Stimulated activated naive CD4-positive, alpha-beta T cell (primary cell): Measurements from ENCODE around the gene PHYH.
"Not testable (repeated sequence)": the region's sequence is repeated elsewhere in the genome, so short reads cannot be mapped to it uniquely, and the experiment has no call there.

Experiments
- DNase-seq, 6 experiments: peaks; one replicate each; lab custom pipeline; 2025; lab: John Stamatoyannopoulos, UW

PHYH gene

DNA sequence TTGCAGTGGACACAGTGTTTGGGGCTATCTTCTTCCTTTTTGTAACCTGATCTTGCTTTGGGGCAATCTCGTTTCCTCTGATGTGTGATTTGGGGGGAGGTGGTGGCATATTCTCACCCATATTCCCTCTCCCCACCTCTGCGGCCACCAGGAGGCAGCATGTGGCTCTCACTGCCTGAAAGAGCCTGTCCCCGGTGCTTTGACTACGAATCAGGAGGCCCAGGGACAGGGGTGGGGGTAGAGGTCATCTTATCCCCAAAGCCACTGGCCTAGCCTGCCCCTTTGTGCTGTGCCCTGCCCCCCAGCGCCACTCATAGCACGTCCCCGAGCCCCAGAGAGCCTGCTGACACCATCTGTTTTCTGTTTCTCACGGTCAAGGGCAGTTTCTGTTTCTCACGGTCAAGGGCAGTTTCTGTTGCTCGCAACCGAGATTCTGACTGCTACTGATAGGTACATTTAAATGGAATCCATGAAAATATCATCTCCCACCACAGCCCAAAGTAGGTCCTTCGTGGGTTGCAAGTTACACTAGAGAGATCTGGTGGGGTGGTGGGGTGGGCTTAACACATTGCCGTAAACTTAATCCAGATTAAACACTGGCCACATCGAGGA, 28.2 kb downstream of the PHYH start:
- peak; percentile 14 to 52 (median 36) for DNase-seq

DNA sequence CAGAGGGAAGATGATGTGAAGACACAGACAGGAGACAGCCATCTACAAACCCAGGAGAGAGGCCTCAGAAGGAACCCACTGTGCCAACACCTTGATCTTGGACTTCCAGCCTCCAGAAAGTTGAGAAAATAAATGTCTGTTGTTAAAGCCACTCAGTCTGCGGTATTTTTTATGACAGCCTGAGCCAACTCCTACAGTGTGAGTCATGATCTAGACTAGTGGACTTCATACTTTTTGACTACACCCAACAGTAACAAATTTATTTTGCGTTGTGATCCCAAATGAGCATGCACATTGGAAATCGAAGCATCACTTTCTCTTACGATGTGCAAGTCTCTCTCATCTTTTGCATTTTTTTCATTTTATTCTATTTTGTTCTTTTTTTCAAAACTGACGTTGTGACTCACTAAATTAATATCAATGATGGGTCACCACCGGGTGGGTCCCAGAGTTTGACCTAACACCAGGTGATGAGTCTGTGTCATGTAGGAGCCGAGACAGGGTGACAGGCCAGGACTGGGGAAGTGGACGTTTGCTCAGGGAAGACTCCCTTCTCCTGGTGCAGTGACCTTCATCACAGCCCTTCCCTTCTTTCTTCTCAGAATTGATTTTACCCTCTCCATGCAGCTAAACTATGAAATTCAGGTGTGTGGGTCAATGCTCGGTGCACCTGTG, 28.9 kb downstream of the PHYH start:
- DNase-seq, result no peak

DNA sequence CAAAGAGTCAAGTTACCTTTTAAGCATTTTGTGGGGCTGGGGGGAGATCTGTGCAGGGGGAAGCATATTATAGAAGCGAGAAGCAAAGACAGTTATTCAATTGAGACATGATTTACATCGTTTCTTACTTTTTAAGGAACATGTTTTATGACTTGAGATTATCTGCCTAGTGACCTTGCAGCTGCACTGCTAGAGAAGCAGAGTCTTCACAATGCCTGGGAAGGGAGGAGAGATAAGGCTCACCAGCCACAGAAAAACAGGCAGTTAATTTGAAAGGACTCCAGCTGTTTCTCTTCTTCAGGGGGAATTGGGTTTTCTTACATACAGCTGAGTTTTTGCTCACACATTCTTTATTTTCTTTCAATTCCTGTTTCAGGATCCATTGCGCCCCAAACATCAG, 31.0 kb downstream of the PHYH start:
- DNase-seq, result no peak

DNA sequence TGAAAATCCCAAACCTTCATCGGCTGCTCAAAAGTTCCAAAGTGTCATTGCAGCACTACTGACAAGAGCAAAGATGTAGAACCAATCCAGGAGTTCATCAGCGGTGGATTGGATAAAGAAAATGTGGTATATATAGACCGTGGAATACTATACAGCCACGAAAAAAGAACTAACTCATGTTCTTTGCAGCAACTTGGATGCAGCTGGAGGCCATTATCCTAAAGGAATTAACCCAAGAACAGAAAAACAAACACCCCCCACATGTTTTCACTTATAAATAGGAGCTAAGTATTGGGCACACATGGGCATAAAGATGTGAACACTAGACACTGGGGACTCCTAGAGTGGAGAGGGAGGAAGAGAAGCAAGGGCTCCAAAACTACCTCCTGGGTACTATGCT, 31.6 kb downstream of the PHYH start:
- no peak for DNase-seq

DNA sequence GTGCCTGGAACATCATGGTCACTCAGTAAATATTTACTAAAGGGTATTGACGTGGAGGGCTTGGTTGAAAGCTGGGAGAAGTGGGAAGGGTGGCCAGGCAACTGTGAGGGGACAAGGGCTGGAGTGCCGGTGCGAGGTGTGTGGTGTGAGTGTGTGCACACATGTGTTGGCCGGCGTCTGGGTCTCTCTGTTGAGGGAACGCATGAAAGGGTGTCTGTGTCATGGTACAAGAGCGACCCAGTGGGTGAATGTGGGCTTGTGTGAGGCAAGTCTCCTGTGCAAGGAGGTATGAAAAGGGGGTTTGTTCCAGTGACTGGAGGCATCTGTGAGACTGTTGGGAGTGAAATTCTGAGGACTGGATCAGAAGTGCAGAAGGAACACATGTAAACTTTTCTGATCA, 36.3 kb downstream of the PHYH start:
- no peak for DNase-seq

DNA sequence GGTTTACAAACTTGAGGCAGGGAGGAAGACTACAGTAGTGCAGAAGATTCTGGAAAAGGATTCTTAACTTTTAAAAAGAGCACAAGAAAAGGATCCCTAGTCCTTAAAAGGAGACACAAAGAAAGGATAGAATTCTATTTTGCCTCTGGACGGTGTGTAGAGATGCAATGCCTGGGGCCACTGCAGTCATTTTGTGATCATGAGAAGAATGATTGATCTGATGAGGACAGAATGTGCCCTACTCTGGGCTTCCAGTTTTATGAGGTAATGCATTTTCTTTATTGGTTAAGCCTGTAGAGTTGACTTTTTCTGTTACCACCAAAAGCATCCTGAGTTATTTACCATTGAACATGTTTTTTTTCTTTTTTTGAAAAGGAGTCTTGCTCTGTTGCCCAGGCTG, 37.4 kb downstream of the PHYH start:
- DNase-seq, result no peak

- DNase-seq, result no peak
Measured at GRCh38 chr10:13257621-13258140, 42.2 kb downstream of the PHYH start.

DNA sequence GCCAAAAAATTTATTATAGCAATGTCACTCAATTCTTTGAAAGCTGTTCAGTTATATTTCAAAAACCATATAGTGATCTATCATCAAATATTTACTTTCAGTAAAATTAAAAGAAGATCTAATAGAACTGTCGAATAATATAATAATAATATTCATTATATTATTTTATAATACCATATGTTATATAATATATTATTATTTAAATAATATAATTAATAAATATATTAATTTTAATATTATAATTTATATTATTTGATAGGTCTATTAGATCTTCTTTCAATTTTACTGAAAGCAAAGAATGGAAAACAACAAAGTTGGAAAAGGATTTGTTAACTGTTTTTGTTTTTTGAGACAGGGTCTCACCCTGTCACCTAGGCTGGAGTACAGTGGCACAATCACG, 43.2 kb downstream of the PHYH start:
- no peak for DNase-seq

GRCh38 chr10:13253726-13254125, 46.1 kb downstream of the PHYH start:
- DNase-seq, result no peak

- no peak for DNase-seq
Measured at GRCh38 chr10:13247784-13248183, 52.1 kb downstream of the PHYH start.

DNA sequence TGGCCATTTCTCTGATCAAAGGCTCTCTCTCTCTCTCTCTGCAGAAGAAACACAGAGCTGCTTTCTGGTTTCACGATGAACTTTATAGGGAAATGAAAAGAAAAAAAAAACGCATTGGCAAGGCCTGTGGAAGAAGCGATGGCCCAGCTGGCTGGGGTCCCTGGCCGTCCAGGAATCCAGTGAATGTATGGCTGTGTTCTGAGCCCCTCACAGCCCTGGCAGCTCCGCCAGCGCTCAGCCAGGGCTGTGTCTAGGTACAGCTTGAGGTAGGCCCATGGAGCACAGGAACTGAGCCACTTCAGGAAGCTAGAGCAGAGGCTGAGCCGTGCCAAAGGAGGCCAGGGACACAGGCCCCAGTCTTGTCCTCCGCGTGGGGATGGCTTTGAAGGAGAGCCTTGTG, 52.6 kb downstream of the PHYH start:
- DNase-seq, result no peak

- not testable (repeated sequence) for DNase-seq
Measured at GRCh38 chr10:13242260-13242659, 57.6 kb downstream of the PHYH start.

GRCh38 chr10:13241613-13242012, 58.3 kb downstream of the PHYH start:
- DNase-seq, result no peak

- DNase-seq, result no peak
Measured at GRCh38 chr10:13239923-13240322, 59.9 kb downstream of the PHYH start.

DNA sequence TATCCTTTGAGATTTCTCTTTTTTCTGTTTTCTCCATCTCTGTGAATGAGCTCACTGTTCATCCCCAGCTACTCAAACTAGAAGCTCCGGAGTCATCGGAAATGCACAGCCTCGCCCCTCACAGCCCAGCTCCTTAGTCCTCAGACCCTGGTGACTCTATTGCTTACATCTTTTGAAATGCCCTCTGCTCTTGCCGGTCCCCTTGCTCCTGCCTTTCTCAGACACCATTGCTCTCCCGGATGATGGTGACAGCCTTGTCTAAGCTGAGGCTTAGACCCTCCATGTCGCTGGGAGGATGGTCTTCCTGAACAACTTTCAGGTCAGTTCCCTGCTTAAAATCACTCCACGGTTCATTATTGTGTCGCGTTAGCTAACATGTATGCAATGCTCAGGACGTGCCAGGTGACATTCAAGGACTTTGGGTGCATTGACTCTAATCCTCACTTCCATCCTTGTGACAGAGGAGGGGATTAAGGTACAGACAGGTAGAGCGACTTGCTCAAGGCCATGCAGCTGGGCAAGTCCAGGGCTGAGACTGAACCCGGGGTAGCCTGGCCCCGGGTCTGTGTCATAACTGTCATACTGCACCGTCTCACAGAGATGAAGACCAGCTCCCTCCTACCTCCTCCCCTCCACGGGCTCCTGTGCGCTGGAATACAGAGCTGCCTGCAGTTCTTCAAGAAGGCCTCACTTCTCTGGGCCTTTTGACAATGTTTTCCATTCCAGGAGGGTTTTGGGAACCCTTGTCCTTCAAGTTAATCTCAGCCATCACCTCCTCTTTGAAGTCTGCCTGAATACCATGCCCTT, 61.4 kb downstream of the PHYH start:
- no peak for DNase-seq

GRCh38 chr10:13236638-13237037, 63.2 kb downstream of the PHYH start:
- no peak for DNase-seq

DNA sequence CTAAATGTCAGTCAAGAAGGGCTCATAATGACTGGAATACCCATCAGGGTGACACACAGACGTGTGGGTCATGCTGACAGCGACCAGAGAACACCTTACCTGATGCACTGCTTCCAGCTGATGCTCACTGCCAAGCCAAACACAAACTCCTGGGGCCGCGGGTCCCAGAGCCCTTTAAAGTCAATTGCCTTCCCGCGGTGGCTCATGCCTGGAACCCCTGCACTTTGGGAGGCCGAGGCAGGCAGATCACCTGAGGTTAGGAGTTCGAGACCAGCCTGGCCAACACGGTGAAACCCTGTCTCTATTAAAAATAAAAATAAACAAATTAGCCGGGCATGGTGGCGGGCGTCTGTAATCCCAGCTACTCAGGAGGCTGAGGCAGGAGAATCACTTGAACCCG, 65.1 kb downstream of the PHYH start:
- DNase-seq, result not testable (repeated sequence)

GRCh38 chr10:13234172-13234571, 65.7 kb downstream of the PHYH start, which contains the start of gene UCMA:
UCMA (minus strand) TSS chr10:13234374; CDS start chr10:13234258, 116 bp downstream.
- DNase-seq, result no peak

DNA sequence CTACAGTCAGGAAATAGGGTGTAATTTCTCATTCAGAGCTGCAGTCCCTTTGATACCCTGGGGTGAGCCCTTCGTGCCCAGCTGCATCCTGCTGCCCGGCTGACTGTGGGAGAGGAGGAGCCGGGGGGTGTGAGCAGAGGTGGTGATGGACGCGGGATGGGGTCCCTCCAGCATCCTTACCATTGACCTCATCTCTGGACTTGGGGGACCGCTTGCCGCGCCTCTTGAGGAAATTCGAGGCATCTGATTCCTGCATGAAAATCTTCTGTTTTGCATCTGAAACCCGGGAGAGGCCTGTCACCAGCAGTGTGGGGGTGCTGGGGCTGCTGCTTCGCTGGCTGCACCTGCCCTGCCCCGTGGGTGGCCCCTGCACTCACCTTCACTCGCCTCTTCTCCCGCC, 66.5 kb downstream of the PHYH start:
- DNase-seq, result no peak

DNA sequence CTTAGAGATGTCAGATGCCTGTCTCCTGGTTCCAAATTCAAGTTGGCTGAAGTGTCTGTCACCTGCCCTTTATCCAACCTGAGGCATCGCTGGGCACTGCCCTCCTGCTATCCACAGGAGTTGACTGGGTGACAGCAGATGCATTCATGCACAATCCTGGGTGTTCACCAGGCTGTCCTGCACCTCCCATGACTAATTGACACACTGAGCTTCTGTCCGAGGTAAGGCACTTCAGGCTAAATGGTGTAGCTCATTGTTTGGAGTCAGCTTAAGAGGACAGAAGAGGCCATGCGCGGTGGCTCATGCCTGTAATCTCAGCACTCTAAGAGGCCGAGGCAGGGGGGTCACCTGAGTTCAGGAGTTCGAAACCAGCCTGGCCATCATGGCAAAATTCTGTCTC, 68.1 kb downstream of the PHYH start:
- DNase-seq, result no peak

- no peak for DNase-seq
Measured at GRCh38 chr10:13231190-13231589, 68.7 kb downstream of the PHYH start.
